Lower leg skin (tissue), 3 donors: ENCODE data around the gene PLEK2.

Experiments
- CTCF ChIP-seq, 3 donors: fragments of 450-650 bp; IDR thresholded peaks; one replicate each; pipeline ENCODE4 v1.5.1; 2016; ENCODE audit warnings: antibody characterized with exemption in 3 of 3, mild to moderate bottlenecking in 3 of 3, moderate library complexity in 2 of 3
- POLR2A ChIP-seq, 2 donors: fragments of 450-650 bp; IDR thresholded peaks; one replicate each; pipeline ENCODE4 v1.6.1; 2016 to 2017; ENCODE audit warnings: antibody characterized with exemption in 2 of 2, mild to moderate bottlenecking in 1 of 2, moderate library complexity in 1 of 2

- TF ChIP-seq POLR2A (IDR thresholded peaks at IDR 0.05) (no peak), CTCF (IDR thresholded peaks at IDR 0.05) (no peak)
Measured at GRCh38 chr14:67405771-67406170, 6.2 kb downstream of the PLEK2 start.
